Fibroblast of upper back skin (primary cell): ENCODE data around the gene RGS11.
"Not testable (repeated sequence)": the region's sequence is repeated elsewhere in the genome, so short reads cannot be mapped to it uniquely, and the experiment has no call there.

Experiments used
- DNase-seq: peaks from one replicate; pipeline ENCODE4 v3.0.0-alpha.2; 2013

RGS11 gene

GRCh38 chr16:261031-261691 lies 14.6 kb downstream of the RGS11 start:
- DNase-seq: no peak

GRCh38 chr16:260326-260725 lies 15.4 kb downstream of the RGS11 start:
- DNase-seq: no peak

- no peak for DNase-seq
Observed at GRCh38 chr16:259814-260253, 15.9 kb downstream of the RGS11 start.

- no peak for DNase-seq
Observed at GRCh38 chr16:259226-259625, 16.5 kb downstream of the RGS11 start.

GRCh38 chr16:258091-258490 lies 17.7 kb downstream of the RGS11 start:
- not testable (repeated sequence) for DNase-seq

- no peak for DNase-seq
Observed at GRCh38 chr16:255183-255582, 20.6 kb downstream of the RGS11 start.

GRCh38 chr16:254461-254860 lies 21.3 kb downstream of the RGS11 start:
- no peak for DNase-seq

GRCh38 chr16:253833-254232 lies 21.9 kb downstream of the RGS11 start:
- DNase-seq: no peak

- DNase-seq: no peak
Observed at GRCh38 chr16:252366-253337, 23.1 kb downstream of the RGS11 start.

GRCh38 chr16:249431-249830 lies 26.3 kb downstream of the RGS11 start:
- no peak for DNase-seq

- no peak for DNase-seq
Observed at GRCh38 chr16:247027-247426, 28.7 kb downstream of the RGS11 start.

- DNase-seq: no peak
Observed at GRCh38 chr16:245105-245504, 30.6 kb downstream of the RGS11 start.

- DNase-seq: no peak
Observed at GRCh38 chr16:243348-243747, 32.4 kb downstream of the RGS11 start.

GRCh38 chr16:242281-242680 lies 33.5 kb downstream of the RGS11 start:
- no peak for DNase-seq

GRCh38 chr16:240559-240958 lies 35.2 kb downstream of the RGS11 start:
- DNase-seq: no peak

GRCh38 chr16:239948-240277 lies 35.8 kb downstream of the RGS11 start:
- no peak for DNase-seq

- peak; percentile 86 for DNase-seq
Observed at GRCh38 chr16:234468-235305, 41.1 kb downstream of the RGS11 start, which contains the start of gene FAM234A. Gene FAM234A (plus strand): TSS chr16:234821. CDS start chr16:254414, 19,593 bp downstream.

- DNase-seq: no peak
Observed at GRCh38 chr16:230949-231348, 44.8 kb downstream of the RGS11 start.

GRCh38 chr16:230351-230750 lies 45.4 kb downstream of the RGS11 start:
- DNase-seq: not testable (repeated sequence)

GRCh38 chr16:229731-230281 lies 45.9 kb downstream of the RGS11 start:
- DNase-seq: no peak

- peak; percentile 85 for DNase-seq
Observed at GRCh38 chr16:228852-229730, 46.7 kb downstream of the RGS11 start, which contains the start of gene LUC7L. Gene LUC7L (minus strand): TSS chr16:229449. CDS start chr16:229339, 110 bp downstream.
